Glomerular visceral epithelial cell (primary cell): Measurements from ENCODE around the gene INPP5B.
"Not testable (repeated sequence)": the region's sequence is repeated elsewhere in the genome, so short reads cannot be mapped to it uniquely, and the experiment has no call there.

Source experiments
- DNase-seq: peaks from one replicate; pipeline ENCODE4 v3.0.0-alpha.2; 2016; ENCODE audit errors: extremely low spot score

The INPP5B gene

GRCh38 chr1:37914719-37915475 lies 32.0 kb downstream of the INPP5B start:
- DNase-seq: no peak

DNA sequence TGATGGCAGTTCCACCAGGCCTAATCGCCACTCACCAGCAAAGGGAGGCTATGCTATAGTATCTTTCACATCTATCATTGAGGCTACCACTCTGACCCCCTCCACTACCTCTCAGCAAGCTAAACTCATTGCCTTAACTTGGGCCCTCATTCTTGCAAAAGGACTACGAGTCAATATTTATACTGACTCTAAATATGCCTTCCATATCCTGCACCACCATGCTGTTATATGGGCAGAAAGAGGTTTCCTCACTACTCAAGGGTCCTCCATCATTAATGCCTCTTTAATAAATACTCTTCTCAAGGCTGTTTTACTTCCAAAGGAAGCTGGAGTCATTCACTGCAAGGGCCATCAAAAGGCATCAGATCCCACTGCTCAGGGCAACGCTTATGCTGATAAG lies 35.4 kb downstream of the INPP5B start:
- not testable (repeated sequence) for DNase-seq

DNA sequence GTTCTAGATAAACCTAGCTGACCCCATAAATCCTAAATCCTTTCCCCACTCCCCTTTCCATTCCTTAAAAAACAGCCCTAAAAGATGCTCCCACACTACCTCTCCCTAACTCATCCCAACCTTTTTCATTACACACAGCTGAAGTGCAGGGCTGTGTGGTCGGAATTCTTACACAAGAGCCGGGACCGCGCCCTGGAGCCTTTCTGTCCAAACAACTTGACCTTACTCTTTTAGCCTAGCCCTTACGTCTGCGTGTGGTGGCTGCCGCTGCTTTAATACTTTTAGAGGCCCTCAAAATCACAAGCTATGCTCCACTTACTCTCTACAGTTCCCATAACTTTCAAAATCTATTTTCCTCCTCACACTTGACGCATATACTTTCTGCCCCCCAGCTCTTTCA lies 36.0 kb downstream of the INPP5B start:
- not testable (repeated sequence) for DNase-seq

DNA sequence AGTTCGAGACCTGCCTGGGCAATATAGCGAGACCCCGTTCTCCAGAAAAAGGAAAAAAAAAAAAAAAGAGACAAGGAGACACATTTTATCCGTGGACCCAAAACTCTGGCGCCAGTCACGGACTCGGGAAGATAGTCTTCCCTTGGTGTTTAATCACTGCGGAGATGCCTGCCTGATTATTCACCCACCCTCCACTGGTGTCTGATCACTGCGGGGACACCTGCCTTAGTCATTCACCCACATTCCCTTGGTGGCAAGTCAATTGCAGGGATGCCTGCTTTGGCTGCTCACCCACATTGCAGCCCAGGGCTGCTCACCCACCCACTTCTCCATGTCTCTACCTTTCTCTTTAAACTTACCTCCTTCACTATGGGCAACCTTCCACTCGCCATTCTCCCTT lies 38.3 kb downstream of the INPP5B start:
- DNase-seq: not testable (repeated sequence)

DNA sequence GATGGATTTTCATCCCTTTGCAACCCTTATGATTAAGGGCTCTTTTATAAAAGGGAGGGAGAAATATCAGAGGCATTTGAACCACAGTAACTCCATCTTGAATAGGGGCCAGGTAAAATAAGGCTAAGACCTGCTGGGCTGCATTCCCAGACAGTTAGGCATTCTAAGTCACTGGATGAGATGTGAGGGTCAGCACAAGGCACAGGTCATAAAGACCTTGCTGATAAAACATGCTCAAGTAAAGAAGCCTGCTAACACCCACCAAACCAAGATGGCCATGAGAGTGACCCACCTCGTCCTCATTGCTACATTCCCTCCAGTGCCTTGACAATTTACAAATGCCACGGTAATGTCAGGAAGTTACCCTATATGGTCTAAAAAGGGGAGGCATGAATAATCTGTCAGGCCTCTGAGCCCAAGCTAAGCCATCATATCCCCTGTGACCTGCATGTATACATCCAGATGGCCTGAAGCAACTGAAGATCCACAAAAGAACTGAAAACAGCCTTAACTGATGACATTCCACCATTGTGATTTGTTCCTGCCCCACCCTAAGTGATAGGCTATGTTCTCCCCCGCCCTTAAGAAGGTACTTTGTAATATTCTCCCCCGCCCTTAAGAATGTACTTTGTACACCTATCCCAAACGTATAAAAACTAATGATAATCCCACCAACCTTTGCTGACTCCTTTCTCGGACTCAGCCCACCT lies 39.3 kb downstream of the INPP5B start:
- DNase-seq: not testable (repeated sequence)

- DNase-seq: not testable (repeated sequence)
These were observed 40.3 kb downstream of the INPP5B start for GRCh38 chr1:37906591-37906990.

DNA sequence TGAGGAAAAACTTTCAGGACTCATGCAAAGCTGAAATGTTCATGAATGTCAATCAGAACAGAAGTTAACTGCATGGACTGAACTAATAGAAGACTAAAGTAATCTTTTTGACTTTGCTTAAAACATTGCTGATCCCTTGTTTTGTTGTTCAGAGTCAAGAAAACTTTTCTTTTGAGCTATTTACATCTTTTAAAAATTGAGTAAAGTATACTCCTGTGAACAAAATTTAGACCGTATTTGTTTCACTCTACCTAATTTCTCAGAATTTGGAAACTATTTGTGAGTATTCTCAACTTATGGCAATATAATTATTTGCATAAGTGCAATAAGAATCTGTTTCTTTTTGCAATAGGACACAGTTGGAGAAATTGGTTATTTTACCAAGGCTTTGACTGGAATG lies 41.1 kb downstream of the INPP5B start:
- no peak for DNase-seq

DNA sequence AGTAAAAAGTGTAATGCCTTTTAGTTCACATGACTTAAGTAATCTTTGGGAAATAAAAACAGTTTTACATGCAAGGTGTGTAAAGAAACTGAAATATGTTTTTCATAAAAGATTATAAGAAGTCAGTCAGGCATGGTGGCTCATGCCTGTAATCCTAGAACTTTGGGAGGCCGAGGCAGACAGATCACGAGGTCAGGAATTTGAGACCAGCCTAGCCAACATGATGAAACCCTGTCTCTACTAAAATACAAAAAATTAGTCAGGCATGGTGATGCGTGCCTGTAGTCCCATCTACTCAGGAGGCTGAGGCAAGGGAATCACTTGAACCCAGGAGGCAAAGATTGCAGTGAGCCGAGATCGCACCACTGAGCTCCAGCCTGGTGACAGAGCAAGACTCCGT lies 42.9 kb downstream of the INPP5B start:
- DNase-seq: not testable (repeated sequence)

DNA sequence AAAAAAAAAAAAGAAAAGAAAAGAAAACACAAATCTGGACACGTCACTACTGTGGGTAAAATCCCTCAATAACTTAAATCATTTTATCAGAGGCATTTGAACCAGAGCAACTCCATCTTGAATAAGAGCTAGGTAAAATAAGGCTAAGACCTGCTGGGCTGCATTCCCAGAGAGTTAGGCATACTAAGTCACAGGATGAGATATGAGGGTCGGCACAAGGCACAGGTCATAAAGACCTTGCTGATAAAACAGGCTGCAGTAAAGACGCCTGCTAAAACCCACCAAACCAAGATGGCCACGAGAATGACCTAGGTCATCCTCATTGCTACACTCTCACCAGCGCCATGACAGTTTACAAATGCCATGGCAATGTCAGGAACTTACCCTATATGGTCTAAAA lies 43.9 kb downstream of the INPP5B start:
- DNase-seq: no peak

GRCh38 chr1:37901893-37902225 lies 45.0 kb downstream of the INPP5B start:
- no peak for DNase-seq

DNA sequence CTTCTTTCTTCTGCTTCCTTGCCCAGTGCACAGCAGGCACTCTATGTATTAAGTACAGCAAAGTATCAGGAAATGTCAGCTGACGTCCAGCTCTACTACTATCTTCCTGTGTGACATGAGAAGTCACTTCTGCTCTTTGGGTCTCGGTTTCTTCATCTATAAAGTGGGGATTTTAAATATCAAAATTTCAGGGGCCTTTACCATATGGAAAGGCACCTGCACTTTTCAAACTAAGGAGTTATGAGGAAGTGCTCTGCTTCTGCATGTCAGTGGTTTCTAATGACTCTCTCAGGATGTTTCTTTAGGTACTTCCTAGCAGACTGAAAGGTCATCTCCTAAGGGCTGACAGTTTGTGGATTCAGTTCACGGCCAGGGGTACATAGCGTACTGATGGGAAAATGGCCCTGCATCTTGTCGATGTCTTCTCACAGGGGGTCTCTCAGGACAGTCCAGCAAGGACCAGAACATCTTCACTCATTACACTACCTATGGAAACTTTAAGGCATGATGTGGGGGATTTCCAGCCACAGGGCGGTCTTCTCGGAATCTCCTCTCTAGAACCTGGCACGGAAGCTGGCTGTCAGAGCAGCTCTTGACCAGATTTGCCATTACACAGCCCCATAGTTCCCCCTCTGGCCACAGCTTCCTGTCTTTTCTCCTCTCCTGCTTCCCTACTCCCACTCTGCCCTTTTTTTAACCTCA lies 45.5 kb downstream of the INPP5B start:
- DNase-seq: no peak

GRCh38 chr1:37897563-37897962 lies 49.3 kb downstream of the INPP5B start:
- DNase-seq: not testable (repeated sequence)

DNA sequence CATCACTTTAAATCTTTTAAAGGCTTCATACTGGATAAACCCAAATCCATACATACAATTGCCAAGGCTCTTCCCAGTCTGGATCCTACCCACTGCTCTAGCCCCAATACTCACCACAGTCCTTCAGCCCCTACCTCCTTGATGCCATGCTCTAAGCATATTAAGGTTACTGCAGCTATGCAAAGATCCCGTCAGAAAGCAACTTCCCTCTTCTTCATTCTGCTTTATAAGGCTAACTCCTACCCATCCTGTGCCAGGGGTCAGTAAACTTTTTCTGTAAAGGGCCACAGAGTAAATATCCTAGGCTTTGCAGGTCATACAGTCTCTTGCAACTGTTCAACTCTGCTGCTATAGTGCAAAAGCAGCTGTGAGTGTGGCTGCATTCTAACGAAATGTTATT lies 53.2 kb downstream of the INPP5B start:
- no peak for DNase-seq

GRCh38 chr1:37892151-37893047 lies 54.5 kb downstream of the INPP5B start:
- DNase-seq: no peak

- peak; percentile 41 for DNase-seq
These were observed 56.4 kb downstream of the INPP5B start for GRCh38 chr1:37890378-37891014.

DNA sequence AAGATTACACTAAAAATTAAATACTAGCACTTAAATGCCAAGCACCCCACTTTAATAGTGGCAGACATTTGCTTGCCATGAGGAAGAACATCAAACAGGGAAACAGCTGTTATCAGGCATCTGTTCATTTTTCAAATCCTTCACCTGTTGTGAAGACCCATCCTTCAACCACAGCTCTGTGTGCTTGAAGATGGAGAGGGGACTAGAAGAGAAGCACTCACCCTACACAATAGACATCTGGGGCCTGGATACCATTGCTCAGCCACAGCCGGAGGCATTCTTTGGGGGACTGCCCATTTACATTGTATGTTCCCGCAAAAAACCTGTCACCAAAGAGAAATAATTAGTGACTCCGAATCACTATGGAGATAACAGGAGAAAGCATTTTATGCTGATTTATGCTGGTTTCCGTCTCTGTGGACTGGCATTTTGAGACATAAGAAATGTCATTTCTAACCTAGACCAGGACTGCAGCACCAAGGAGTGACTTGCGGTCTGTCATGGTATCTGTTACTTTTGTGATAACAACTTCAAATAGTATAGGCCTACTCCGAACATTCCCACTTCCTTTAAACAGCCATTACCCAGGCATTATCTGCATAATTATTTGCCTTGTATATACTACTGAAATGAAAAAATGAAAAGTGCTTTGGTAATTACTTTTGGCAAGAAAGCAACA lies 58.7 kb downstream of the INPP5B start:
- DNase-seq: no peak

GRCh38 chr1:37884145-37884544 lies 62.7 kb downstream of the INPP5B start:
- DNase-seq: no peak

- no peak for DNase-seq
These were observed 63.2 kb downstream of the INPP5B start for GRCh38 chr1:37883671-37884070.

DNA sequence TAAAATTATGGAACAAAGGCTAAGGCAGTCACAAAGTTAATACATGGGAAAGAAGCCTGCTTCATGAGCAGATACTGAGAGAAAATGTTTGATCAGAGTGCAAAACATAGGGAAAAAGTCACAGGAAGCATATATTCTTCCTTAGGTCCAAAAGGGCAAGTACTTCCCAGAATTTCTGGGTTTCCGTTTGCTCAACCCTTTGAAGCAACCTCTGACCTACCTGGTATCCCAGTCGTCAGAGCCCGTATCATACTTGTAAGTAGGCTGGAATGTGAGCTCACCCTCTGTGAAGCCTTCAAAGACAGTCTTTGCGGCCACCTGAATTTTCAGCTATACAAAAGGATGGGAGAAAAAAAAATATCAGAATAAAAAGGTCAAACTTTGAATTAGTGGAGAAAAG lies 67.0 kb downstream of the INPP5B start:
- DNase-seq: no peak

- DNase-seq: no peak
These were observed 68.8 kb downstream of the INPP5B start for GRCh38 chr1:37878071-37878470.

GRCh38 chr1:37875833-37876232 lies 71.0 kb downstream of the INPP5B start:
- DNase-seq: no peak
